Spleen (tissue), 11 donors: ENCODE results near the gene MAEA. TPM values are rescaled to one million over a fixed set of nuclear protein-coding genes. Genes with fewer than 3 reads are reported as not detected.

Experiments used
- DNase-seq: peaks from one replicate; pipeline ENCODE4 v3.0.0-alpha.2; 2020
- H3K27ac ChIP-seq, 8 donors: fragments of 200-600 bp; sonication (generic) in 7 of 8; 1 replicate in 4 of 8; 2 replicates in 4 of 8; pipeline versions ENCODE4 v1.5.0 to v1.8.0; 2016 to 2021; ENCODE audit warnings: inconsistent platforms in 4 of 8, mild to moderate bottlenecking in 4 of 8, moderate library complexity in 1 of 8
- H3K27me3 ChIP-seq, 7 donors: fragments of 200-600 bp; sonication (generic) in 6 of 7; replicated peaks in 1 of 7; 1 replicate in 4 of 7; 2 replicates in 3 of 7; pipeline versions ENCODE4 v1.5.0 to v1.8.0; 2016 to 2021; ENCODE audit warnings: inconsistent platforms in 3 of 7, mild to moderate bottlenecking in 1 of 7
- H3K36me3 ChIP-seq, 6 donors: fragments of 200-600 bp; sonication (generic) in 5 of 6; 1 replicate in 4 of 6; 2 replicates in 2 of 6; pipeline versions ENCODE4 v1.5.0 to v1.8.0; 2016 to 2021; ENCODE audit warnings: inconsistent platforms in 2 of 6
- H3K4me1 ChIP-seq, 6 donors: fragments of 200-600 bp; sonication (generic) in 5 of 6; 1 replicate in 3 of 6; 2 replicates in 3 of 6; pipeline versions ENCODE4 v1.5.0 to v1.8.0; 2016 to 2021; ENCODE audit warnings: inconsistent platforms in 3 of 6
- H3K4me3 ChIP-seq, 8 donors: fragments of 200-600 bp; sonication (generic) in 7 of 8; 1 replicate in 4 of 8; 2 replicates in 4 of 8; pipeline versions ENCODE4 v1.5.0 to v1.8.0; 2016 to 2021; ENCODE audit warnings: inconsistent platforms in 4 of 8, mild to moderate bottlenecking in 4 of 8, moderate library complexity in 2 of 8
- H3K9me3 ChIP-seq, 8 donors: fragments of 200-600 bp; sonication (generic) in 7 of 8; 1 replicate in 4 of 8; 2 replicates in 4 of 8; pipeline versions ENCODE4 v1.5.0 to v1.8.0; 2016 to 2021; ENCODE audit warnings: inconsistent platforms in 4 of 8
- POLR2A ChIP-seq, 3 donors: fragments of 450-650 bp; IDR thresholded peaks; one replicate each; pipeline ENCODE4 v1.5.1; 2017; ENCODE audit warnings: antibody characterized with exemption in 3 of 3, mild to moderate bottlenecking in 1 of 3
- POLR2AphosphoS5 ChIP-seq, 3 donors: sonication (generic); formaldehyde crosslinking; IDR thresholded peaks; one replicate each; pipeline ENCODE4 v1.5.1; 2017; ENCODE audit warnings: antibody characterized with exemption in 3 of 3
- WGBS, 5 donors: extraction: QIAGEN DNeasy Blood & Tissue Kit in 3 of 5; methylation state at CpG; one replicate each; pipeline versions ENCODE4 v1.1.5 to v1.1.7; 2013 to 2018; 5-methylcytosine and 5-hydroxymethylcytosine counted together
- intact Hi-C: fragments of 100-400 bp; cut with DNase I; formaldehyde crosslinking; loops from one replicate; pipeline ENCODE4 v1.15.0; 2023; ENCODE audit warnings: low total_unique reads
- polyA plus RNA-seq, 3 donors: library from polyadenylated mRNA; stranded (reverse); fragments of 200-250 nt; gene quantifications; one replicate each; pipeline ENCODE4 v1.2.1, GENCODE V29; 2013
- total RNA-seq, 7 donors: library from RNA; depleted of rRNA in 3 of 7; stranded (reverse); fragments of >200 nt in 3 of 7; fragmentation: NEBNext Ultra II Directional in 4 of 7; extraction: Animal tissue kit (Norgen Biotek cat#: 25700) in 4 of 7; gene quantifications; one replicate each; pipeline versions ENCODE4 v1.1.0 to v1.2.1, GENCODE V29; 2016 to 2021
- TF ChIP-seq, protein P1 (sequence below), 11 experiments: fragments of 200-600 bp in 7 of 11; fragments of 450-650 bp in 4 of 11; sonication (generic) in 4 of 11; IDR thresholded peaks in 8 of 11; conservative IDR thresholded peaks in 3 of 11; 1 replicate in 7 of 11; 2 replicates in 4 of 11; pipeline versions ENCODE4 v1.4.0 to v1.8.0; 2016 to 2021; ENCODE audit warnings: antibody characterized with exemption in 11 of 11, inconsistent platforms in 4 of 11, mild to moderate bottlenecking in 1 of 11
- donor health status: healthy with polysubstance abuse.
- donor health status: DM: no; HTN: no; CAD: no; lungs with moderate emphysema.
- donor health status: DM: no; HTN: no; CAD: no.
- donor health status: Bipolar disorder and iron deficiency.
- donor health status: healthy.
- donor health status: DM: no; HTN: no; CAD: no.
- donor health status: DM: yes; HTN: yes; CAD: no.

MAEA gene
- total and polyA plus RNA-seq, 10 donors, result 46.6 to 112 (median 80.1) TPM

- Histone ChIP-seq H3K27me3 (no peaks in the 10 kb centered on the region), H3K4me3 (no peak overlapping the region), H3K9me3 (no peaks in the 10 kb centered on the region), H3K36me3 (peaks cover 0 to 56% (median 31%) of the 10 kb centered on the region in 6 donors), H3K27ac (peak overlapping the region in 1 of 8 donors; percentile 100), H3K4me1 (peaks cover 18 to 63% (median 35%) of the 10 kb centered on the region in 6 donors)
- DNase-seq, result no peak
- TF ChIP-seq POLR2A (IDR thresholded peaks at IDR 0.05) (no peak), POLR2AphosphoS5 (IDR thresholded peaks at IDR 0.05) (no peak)
- TF ChIP-seq, protein P1, sequence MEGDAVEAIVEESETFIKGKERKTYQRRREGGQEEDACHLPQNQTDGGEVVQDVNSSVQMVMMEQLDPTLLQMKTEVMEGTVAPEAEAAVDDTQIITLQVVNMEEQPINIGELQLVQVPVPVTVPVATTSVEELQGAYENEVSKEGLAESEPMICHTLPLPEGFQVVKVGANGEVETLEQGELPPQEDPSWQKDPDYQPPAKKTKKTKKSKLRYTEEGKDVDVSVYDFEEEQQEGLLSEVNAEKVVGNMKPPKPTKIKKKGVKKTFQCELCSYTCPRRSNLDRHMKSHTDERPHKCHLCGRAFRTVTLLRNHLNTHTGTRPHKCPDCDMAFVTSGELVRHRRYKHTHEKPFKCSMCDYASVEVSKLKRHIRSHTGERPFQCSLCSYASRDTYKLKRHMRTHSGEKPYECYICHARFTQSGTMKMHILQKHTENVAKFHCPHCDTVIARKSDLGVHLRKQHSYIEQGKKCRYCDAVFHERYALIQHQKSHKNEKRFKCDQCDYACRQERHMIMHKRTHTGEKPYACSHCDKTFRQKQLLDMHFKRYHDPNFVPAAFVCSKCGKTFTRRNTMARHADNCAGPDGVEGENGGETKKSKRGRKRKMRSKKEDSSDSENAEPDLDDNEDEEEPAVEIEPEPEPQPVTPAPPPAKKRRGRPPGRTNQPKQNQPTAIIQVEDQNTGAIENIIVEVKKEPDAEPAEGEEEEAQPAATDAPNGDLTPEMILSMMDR (IDR thresholded peaks at IDR 0.05 in 8 of 11, conservative IDR thresholded peaks at IDR 0.05 in 3 of 11), result no peak
- intact Hi-C loops, result loop anchor here (5.0 kb wide), 1 partner anchor 218 kb away; no protein-coding TSS in a partner anchor
- WGBS, 5 donors, result 91 to 96% (median 92%) methylated on average over 4 to 5 of the region's 5 CpGs
These were observed 60.5 kb downstream of the MAEA start for GRCh38 chr4:1350169-1350520.

DNA sequence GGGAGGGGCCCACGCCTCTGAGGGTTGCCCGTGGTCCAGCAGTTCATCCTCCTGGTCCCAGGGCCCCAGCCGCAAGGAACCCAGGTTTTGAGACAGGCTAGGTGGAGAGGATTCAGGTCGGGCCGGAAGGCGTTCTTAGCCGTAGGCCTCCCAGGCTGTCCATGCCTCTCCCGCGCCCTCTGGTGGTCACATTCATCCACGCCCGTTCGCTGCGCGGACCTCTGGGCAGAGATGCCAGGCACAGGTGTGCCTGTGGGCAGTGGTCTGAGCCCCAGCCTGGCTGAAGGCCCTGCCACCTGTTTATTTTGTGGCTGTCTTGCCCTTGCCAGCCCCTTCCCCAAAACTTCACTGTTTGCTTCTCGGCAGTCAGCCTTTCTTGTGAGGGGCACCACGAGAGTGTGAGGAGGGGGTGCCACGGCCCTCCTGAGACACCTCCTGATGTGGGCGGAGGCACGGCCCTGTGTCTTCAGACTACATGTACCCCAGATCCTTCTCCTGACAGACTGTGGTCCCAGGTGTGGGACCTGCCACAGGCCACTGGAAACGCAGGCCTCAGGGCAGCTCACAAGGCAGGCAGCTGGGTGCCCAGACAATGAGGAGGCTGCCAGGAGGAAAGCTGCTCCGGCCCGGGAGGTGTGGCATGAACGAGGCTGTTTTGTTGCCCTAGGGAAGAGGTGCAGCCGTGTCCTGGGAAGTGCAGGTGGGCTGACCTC, 62.3 kb downstream of the MAEA start:
- Histone ChIP-seq H3K27me3 (no peaks in the 10 kb centered on the region), H3K4me3 (no peak overlapping the region), H3K27ac (peak overlapping the region in 4 of 8 donors; percentile 44 to 61 (median 49)), H3K9me3 (no peaks in the 10 kb centered on the region), H3K36me3 (peaks cover 0 to 73% (median 37%) of the 10 kb centered on the region in 6 donors), H3K4me1 (peaks cover 10 to 63% (median 30%) of the 10 kb centered on the region in 6 donors)
- peak; percentile 68 to 76 (median 70) for TF ChIP-seq POLR2AphosphoS5 (IDR thresholded peaks at IDR 0.05)
- no peak for TF ChIP-seq POLR2A (IDR thresholded peaks at IDR 0.05)
- TF ChIP-seq, protein P1 (IDR thresholded peaks at IDR 0.05 in 8 of 11, conservative IDR thresholded peaks at IDR 0.05 in 3 of 11), result peak; percentile 84 to 98 (median 95)
- WGBS, 5 donors, result 34 to 43% (median 37%) methylated on average over 18 to 24 of the region's 24 CpGs
- DNase-seq, result peak; percentile 98
- intact Hi-C loops, result loop anchor here (5.0 kb wide), 1 partner anchor 220 kb away; no protein-coding TSS in a partner anchor

- Histone ChIP-seq H3K4me1 (peaks cover 10 to 61% (median 29%) of the 10 kb centered on the region in 6 donors), H3K36me3 (peaks cover 0 to 79% (median 40%) of the 10 kb centered on the region in 6 donors), H3K4me3 (no peak overlapping the region), H3K27me3 (no peaks in the 10 kb centered on the region), H3K9me3 (no peaks in the 10 kb centered on the region), H3K27ac (no peak overlapping the region)
- intact Hi-C loops, result loop anchor here (5.0 kb wide), 1 partner anchor 220 kb away; no protein-coding TSS in a partner anchor
- WGBS, 5 donors, result 86 to 95% (median 92%) methylated on average over 12 of the region's 12 CpGs
- no peak for DNase-seq
- TF ChIP-seq POLR2AphosphoS5 (IDR thresholded peaks at IDR 0.05) (no peak), POLR2A (IDR thresholded peaks at IDR 0.05) (no peak)
- TF ChIP-seq, protein P1 (IDR thresholded peaks at IDR 0.05 in 8 of 11, conservative IDR thresholded peaks at IDR 0.05 in 3 of 11), result no peak
These were observed 62.8 kb downstream of the MAEA start for GRCh38 chr4:1352567-1352900.
